ENCODE measurements around the gene EP300. TPM values are rescaled to one million over a fixed set of nuclear protein-coding genes. Genes with fewer than 3 reads are reported as not detected.
"Not testable (repeated sequence)": the region's sequence is repeated elsewhere in the genome, so short reads cannot be mapped to it uniquely, and the experiment has no call there.

EP300 gene
- polyA plus RNA-seq, 3 donors, result 5.7 to 81.6 (median 16.8) TPM

- H3K9ac ChIP-seq (ENCODE audit: insufficient read depth, low read length, poor library complexity, severe bottlenecking), result no peak overlapping the region
- H3K4me3 ChIP-seq (replicated peaks in 1 of 3; ENCODE audit: low read depth in 2 of 3, low read length in 3 of 3), result no peak overlapping the region
- peaks cover 71 to 78% of the 10 kb centered on the region in 2 donors for H3K36me3 ChIP-seq (replicated peaks in 1 of 2; ENCODE audit: control insufficient read depth in 1 of 2, insufficient read depth in 2 of 2, low read length in 2 of 2)
- TF ChIP-seq CTCF (IDR thresholded peaks at IDR 0.05), result no peak
- H3K27ac Mint-ChIP-seq, result no peak overlapping the region
- H3K4me1 ChIP-seq (ENCODE audit: control insufficient read depth in 1 of 2, insufficient read depth in 2 of 2, low read length in 2 of 2), result peaks cover 8 to 9% of the 10 kb centered on the region in 2 donors
- intact Hi-C loops (cut with micrococcal nuclease), result loop anchor here in 1 of 2 donors (5.0 kb wide), 1 partner anchor 46 kb away; no protein-coding TSS in a partner anchor
- peaks cover 0 to 2% (median 0%) of the 10 kb centered on the region in 7 donors for H3K9me3 Mint-ChIP-seq
- no peak overlapping the region for H3K4me3 Mint-ChIP-seq
- no peak overlapping the region for H2AFZ ChIP-seq (ENCODE audit: insufficient read depth, low read depth, low read length, poor library complexity, severe bottlenecking)
- H3K27ac ChIP-seq (ENCODE audit: low read depth in 1 of 2, low read length in 2 of 2), result no peak overlapping the region
- H3K4me2 ChIP-seq (replicated peaks; ENCODE audit: extremely low read depth, low read length, poor library complexity, severe bottlenecking), result no peak overlapping the region
- H3K36me3 Mint-ChIP-seq, result peaks cover 56 to 67% of the 10 kb centered on the region in 2 donors
- H3K79me2 ChIP-seq (ENCODE audit: insufficient read depth, low read length), result no peaks in the 10 kb centered on the region
- DNase-seq, result no peak
- peaks cover 87% of the 10 kb centered on the region for H4K20me1 ChIP-seq (ENCODE audit: insufficient read depth, low read length)
- no peaks in the 10 kb centered on the region for H3K27me3 Mint-ChIP-seq (ENCODE audit: low read depth in 3 of 3)
- no peaks in the 10 kb centered on the region for H3K9me3 ChIP-seq (replicated peaks in 1 of 2; ENCODE audit: control insufficient read depth in 1 of 2, insufficient read depth in 1 of 2, low read length in 2 of 2)
- peaks cover 9% of the 10 kb centered on the region for H3K4me1 Mint-ChIP-seq
- WGBS (ENCODE audit: insufficient coverage), result 100% methylated on average over 9 of the region's 9 CpGs
- H3K27me3 ChIP-seq (ENCODE audit: control insufficient read depth in 2 of 2, insufficient read depth in 2 of 2, low read length in 2 of 2), result no peaks in the 10 kb centered on the region
Measured at GRCh38 chr22:41177622-41178424, 85.4 kb downstream of the EP300 start.

- H3K4me3 Mint-ChIP-seq, result no peak overlapping the region
- TF ChIP-seq CTCF (IDR thresholded peaks at IDR 0.05), result no peak
- Histone ChIP-seq H3K9me3 (replicated peaks in 1 of 2; ENCODE audit: control insufficient read depth in 1 of 2, insufficient read depth in 1 of 2, low read length in 2 of 2) (no peaks in the 10 kb centered on the region), H3K27me3 (ENCODE audit: control insufficient read depth in 2 of 2, insufficient read depth in 2 of 2, low read length in 2 of 2) (no peaks in the 10 kb centered on the region), H3K79me2 (ENCODE audit: insufficient read depth, low read length) (no peaks in the 10 kb centered on the region), H2AFZ (ENCODE audit: insufficient read depth, low read depth, low read length, poor library complexity, severe bottlenecking) (no peak overlapping the region), H3K4me3 (replicated peaks in 1 of 3; ENCODE audit: low read depth in 2 of 3, low read length in 3 of 3) (no peak overlapping the region), H3K27ac (ENCODE audit: low read depth in 1 of 2, low read length in 2 of 2) (no peak overlapping the region), H3K36me3 (replicated peaks in 1 of 2; ENCODE audit: control insufficient read depth in 1 of 2, insufficient read depth in 2 of 2, low read length in 2 of 2) (peaks cover 64 to 71% of the 10 kb centered on the region in 2 donors), H3K9ac (ENCODE audit: insufficient read depth, low read length, poor library complexity, severe bottlenecking) (no peak overlapping the region), H4K20me1 (ENCODE audit: insufficient read depth, low read length) (peaks cover 81% of the 10 kb centered on the region), H3K4me1 (ENCODE audit: control insufficient read depth in 1 of 2, insufficient read depth in 2 of 2, low read length in 2 of 2) (peaks cover 8 to 9% of the 10 kb centered on the region in 2 donors), H3K4me2 (replicated peaks; ENCODE audit: extremely low read depth, low read length, poor library complexity, severe bottlenecking) (no peak overlapping the region)
- no peak for DNase-seq
- no peaks in the 10 kb centered on the region for H3K27me3 Mint-ChIP-seq (ENCODE audit: low read depth in 3 of 3)
- H3K9me3 Mint-ChIP-seq, result peaks cover 0 to 2% (median 0%) of the 10 kb centered on the region in 7 donors
- 84% methylated on average over 5 of the region's 8 CpGs for WGBS (ENCODE audit: insufficient coverage)
- peaks cover 49 to 60% of the 10 kb centered on the region in 2 donors for H3K36me3 Mint-ChIP-seq
- intact Hi-C loops (cut with micrococcal nuclease), result loop anchor here in 1 of 2 donors (5.0 kb wide), 1 partner anchor 46 kb away; no protein-coding TSS in a partner anchor
- peak overlapping the region in 1 of 7 donors; percentile 1 for H3K27ac Mint-ChIP-seq
- H3K4me1 Mint-ChIP-seq, result peaks cover 9% of the 10 kb centered on the region
Measured at GRCh38 chr22:41178425-41178975, 86.1 kb downstream of the EP300 start.

GRCh38 chr22:41180362-41180761, 88.0 kb downstream of the EP300 start:
- intact Hi-C loops (cut with micrococcal nuclease); H3K4me1 Mint-ChIP-seq; H3K9me3 Mint-ChIP-seq; H3K4me2 ChIP-seq (replicated peaks; ENCODE audit: extremely low read depth, low read length, poor library complexity, severe bottlenecking); DNase-seq; H2AFZ ChIP-seq (ENCODE audit: insufficient read depth, low read depth, low read length, poor library complexity, severe bottlenecking); H3K27me3 Mint-ChIP-seq (ENCODE audit: low read depth in 3 of 3); H3K27me3 ChIP-seq (ENCODE audit: control insufficient read depth in 2 of 2, insufficient read depth in 2 of 2, low read length in 2 of 2); H3K9me3 ChIP-seq (replicated peaks in 1 of 2; ENCODE audit: control insufficient read depth in 1 of 2, insufficient read depth in 1 of 2, low read length in 2 of 2); H3K9ac ChIP-seq (ENCODE audit: insufficient read depth, low read length, poor library complexity, severe bottlenecking); H3K4me1 ChIP-seq (ENCODE audit: control insufficient read depth in 1 of 2, insufficient read depth in 2 of 2, low read length in 2 of 2); H3K4me3 ChIP-seq (replicated peaks in 1 of 3; ENCODE audit: low read depth in 2 of 3, low read length in 3 of 3); H3K4me3 Mint-ChIP-seq; H3K79me2 ChIP-seq (ENCODE audit: insufficient read depth, low read length); H3K27ac ChIP-seq (ENCODE audit: low read depth in 1 of 2, low read length in 2 of 2): not testable (repeated sequence)
- Mint-ChIP-seq H3K36me3 (peaks cover 36 to 41% of the 10 kb centered on the region in 2 donors), H3K27ac (peak overlapping the region in 6 of 7 donors; percentile 25 to 80 (median 52))
- peaks cover 63% of the 10 kb centered on the region for H4K20me1 ChIP-seq (ENCODE audit: insufficient read depth, low read length)
- WGBS (ENCODE audit: insufficient coverage), result 100% methylated on average over 3 of the region's 6 CpGs
- peaks cover 46 to 52% of the 10 kb centered on the region in 2 donors for H3K36me3 ChIP-seq (replicated peaks in 1 of 2; ENCODE audit: control insufficient read depth in 1 of 2, insufficient read depth in 2 of 2, low read length in 2 of 2)
